Measurements from ENCODE around the gene SND1.

The SND1 gene

GRCh38 chr7:127736511-127736910 lies 84.5 kb downstream of the SND1 start:
- DNase-seq: no peak

GRCh38 chr7:127738859-127739258 lies 86.9 kb downstream of the SND1 start:
- no peak for DNase-seq

DNA sequence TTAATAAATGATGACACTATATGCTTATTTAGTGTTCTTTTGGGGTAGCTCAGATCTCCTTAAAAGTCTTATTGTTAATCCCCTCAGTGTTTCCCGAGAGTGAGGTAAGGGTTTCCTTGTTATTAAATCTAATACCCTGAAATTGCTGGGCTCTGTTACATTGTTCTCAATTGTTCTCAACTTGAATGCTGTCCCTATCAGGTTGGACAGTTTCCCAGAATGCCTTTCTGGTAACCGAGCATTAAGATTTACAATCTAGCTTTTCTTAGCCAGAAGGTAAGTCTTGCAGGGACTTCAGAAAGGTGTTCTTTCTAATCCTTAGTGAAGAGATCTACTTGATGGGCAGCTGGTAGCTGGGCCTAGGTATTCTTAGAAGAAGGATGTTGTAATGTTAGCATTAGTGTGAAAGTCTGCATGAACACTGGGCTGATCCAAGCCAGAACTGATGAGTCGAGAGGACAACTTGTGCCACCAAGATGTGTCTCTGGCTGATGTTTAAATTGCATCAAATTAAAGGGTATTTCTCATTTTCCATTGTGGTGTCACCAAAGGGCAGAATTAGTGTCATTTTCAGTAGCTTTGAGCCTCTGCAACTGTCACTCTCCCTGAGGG lies 89.9 kb downstream of the SND1 start:
- DNase-seq: no peak

DNA sequence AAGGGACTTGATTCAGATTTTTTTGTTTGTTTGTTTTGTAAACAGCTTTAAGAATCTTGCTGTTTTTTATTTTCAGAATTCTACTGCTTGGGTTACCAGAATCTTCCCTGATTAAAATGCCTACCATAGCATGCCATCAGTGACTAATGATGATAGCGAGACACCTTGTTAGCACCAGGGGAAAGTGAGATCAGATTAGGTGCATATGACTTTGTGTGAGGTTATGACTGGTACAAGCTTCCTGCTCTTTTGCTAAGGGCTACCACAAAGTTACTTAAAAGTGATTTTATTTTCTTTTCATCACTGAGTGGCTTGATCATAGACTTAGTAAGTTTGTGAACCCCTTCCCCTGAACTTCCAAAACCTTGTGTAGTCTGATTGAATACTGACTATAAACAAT lies 93.5 kb downstream of the SND1 start:
- no peak for DNase-seq

- no peak for DNase-seq
Measured at GRCh38 chr7:127751062-127751461, 99.1 kb downstream of the SND1 start.

GRCh38 chr7:127751490-127752448 lies 99.8 kb downstream of the SND1 start:
- DNase-seq: peak; percentile 31

DNA sequence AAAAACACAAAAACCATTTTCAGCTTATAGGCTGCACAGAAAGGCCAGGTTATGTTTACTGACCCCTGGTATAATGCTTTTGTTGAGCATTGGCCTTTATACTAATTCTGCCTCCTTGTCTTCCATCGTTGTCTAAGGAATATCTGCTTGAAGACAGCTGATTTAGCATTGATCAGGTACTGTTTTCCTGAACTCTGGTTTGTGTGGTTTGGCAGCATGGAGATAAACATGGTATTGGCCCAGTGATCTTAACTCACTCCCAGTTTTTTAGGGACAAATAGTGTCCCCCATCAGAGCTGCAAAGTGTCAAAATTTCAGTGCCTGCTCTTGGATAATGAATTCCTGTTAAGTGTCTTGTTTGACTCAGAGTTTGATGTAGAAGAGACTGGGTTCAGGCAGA lies 100.8 kb downstream of the SND1 start:
- DNase-seq: no peak

GRCh38 chr7:127754457-127754856 lies 102.5 kb downstream of the SND1 start:
- DNase-seq: no peak

GRCh38 chr7:127755521-127755920 lies 103.5 kb downstream of the SND1 start:
- peak; percentile 69 for DNase-seq

DNA sequence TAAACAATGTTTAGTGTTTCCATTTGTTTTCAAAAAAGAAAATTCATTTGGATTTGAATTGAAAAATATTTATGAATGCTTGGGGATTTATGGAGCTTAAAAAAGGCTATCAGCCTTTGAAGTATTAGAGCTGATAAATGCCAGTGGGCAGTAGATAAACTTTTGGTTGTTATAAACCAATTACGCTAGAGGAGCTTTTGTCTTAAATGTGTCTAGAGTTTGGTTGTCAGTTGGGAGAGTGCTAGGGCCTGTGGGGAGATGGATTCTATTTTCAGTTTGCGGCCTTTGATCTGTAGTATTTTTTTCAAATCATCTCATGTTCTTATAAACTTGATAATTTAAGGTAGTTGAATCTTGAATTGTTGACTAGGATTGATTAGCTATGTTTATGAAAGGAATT lies 104.0 kb downstream of the SND1 start:
- DNase-seq: peak; percentile 36

DNA sequence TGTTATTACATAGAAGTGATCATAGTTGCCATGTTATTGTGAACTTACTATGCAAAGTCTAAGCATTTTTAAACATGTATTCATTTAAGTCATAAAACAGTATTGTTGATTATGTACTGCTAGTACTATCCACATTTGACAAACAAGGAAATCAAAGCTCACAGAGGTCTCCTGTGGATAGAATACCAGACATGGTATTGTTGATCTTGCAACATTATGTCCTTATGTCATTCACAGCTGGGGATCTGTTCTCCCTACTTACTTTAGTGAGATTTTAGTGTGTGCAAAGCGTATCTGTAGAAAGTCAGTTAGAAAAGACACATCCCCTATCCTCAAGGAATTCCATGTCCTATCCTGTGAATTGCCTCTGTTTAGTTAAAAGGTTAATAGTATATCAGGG lies 106.1 kb downstream of the SND1 start:
- DNase-seq: no peak

DNA sequence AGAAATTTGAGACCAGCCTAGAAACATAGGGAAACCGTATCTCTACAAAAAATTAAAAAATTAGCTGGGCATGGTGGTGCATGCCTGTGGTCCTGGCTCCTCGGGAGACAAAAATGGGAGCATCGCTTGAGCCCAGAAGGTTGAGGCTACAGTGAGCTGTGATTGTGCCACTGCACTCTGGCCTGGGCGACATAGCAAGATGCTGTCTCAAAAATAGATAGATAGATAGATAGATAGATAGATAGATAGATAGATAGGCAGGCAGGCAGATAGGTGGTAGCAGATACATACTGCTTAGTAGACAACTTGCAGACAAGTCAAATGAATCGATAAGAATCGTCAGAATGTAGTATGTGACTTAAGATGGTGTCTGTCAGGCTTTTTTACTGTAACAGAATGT lies 106.9 kb downstream of the SND1 start:
- DNase-seq: no peak

- DNase-seq: no peak
Measured at GRCh38 chr7:127759945-127760421, 108.0 kb downstream of the SND1 start.

GRCh38 chr7:127760436-127761031 lies 108.5 kb downstream of the SND1 start:
- no peak for DNase-seq

DNA sequence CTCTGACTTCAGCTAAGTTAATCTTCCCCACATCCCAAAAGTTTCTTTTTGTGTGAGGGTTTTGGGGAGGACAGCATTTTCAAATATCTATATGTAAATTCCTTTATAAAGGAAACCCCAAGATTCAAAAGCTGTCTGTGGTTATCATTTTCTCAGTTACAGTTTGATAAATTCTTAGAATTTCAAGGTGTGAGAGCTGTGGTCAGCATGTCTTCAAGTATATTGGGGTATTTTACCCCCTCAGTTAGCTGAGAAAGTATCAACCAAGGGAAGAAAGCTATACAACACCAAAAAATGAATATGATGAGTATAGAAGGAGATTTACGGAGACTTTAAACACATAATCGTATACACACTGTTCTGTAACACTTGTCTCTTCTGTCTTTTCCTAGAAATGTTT lies 109.2 kb downstream of the SND1 start:
- no peak for DNase-seq

DNA sequence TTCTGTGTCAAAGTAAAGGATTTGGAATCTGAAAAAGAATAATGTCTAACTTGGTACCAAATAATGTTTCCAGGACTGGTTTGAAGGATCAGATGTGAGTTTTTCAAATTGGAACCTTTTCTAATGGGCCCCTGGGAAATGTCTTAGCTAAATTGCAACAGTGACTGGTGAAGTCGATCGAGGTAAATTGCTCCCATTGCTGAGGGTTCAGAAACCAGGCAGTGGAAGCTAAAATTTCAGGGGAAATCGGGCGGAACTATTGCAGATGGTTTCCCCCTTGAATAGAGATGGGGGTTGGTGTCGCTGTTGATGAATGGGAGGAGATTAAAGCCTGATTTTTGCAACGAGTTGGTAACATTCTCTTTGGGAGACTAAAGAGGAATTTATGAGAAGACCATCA lies 112.7 kb downstream of the SND1 start:
- no peak for DNase-seq

DNA sequence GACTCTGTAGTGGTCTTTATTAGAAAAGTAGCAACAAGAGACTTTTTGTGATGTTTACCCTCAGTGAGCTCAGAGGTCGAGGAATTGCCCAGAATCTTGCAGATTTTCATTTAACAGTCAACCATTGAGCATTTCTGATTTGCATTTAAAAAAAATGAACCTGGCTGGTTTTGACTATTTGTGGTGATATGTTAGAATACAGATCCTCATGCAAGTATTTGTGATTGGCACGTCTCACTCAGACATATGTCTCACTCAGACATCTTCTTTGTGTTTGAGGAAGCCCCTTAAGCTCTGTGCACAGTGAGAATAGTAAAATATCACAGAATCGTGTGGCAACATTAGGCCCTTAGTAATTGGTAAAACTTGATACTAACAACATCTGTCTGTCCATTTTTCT lies 113.2 kb downstream of the SND1 start:
- no peak for DNase-seq

GRCh38 chr7:127766831-127767459 lies 115.0 kb downstream of the SND1 start:
- no peak for DNase-seq

- DNase-seq: no peak
Measured at GRCh38 chr7:127768241-127768640, 116.2 kb downstream of the SND1 start.

- DNase-seq: no peak
Measured at GRCh38 chr7:127769137-127769536, 117.1 kb downstream of the SND1 start.

GRCh38 chr7:127769696-127770400 lies 117.9 kb downstream of the SND1 start:
- DNase-seq: no peak

DNA sequence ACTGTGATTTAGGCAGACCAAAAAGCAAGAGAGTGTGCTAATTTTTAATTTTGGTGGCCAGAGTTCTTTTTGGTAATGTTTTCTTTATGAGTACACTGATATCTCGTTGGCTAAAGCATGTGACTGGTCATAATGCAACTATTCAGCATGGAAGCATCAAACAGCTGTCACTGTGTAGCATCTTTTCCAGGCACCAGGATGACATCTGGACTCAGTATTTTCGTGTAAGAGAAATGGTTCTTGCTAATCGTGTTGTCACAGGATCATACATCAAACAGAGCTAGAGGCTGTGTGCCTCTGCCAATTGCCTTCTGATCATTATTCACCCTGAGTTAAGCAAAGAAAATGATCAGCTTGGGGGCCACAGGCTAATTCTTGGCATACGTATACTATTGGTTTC lies 118.9 kb downstream of the SND1 start:
- no peak for DNase-seq

- DNase-seq: no peak
Measured at GRCh38 chr7:127771707-127772106, 119.7 kb downstream of the SND1 start.
